HEK293T (cell line): ENCODE measurements around the gene COLGALT1.

Experiments used
- ARNT ChIP-seq: fragments of 450-650 bp; IDR thresholded peaks from 2 replicates; pipeline ENCODE4 v1.6.1; 2017; ENCODE audit warnings: mild to moderate bottlenecking
- BHLHE40 ChIP-seq: fragments of 450-650 bp; IDR thresholded peaks from 2 replicates; pipeline ENCODE4 v1.6.1; 2016; ENCODE audit warnings: mild to moderate bottlenecking, moderate library complexity, borderline replicate concordance
- ELF4 ChIP-seq: fragments of 450-650 bp; IDR thresholded peaks from 2 replicates; pipeline ENCODE4 v1.6.1; 2017; ENCODE audit warnings: antibody characterized with exemption
- FOXK2 ChIP-seq: fragments of 450-650 bp; IDR thresholded peaks from 2 replicates; pipeline ENCODE4 v1.6.1; 2016; ENCODE audit warnings: mild to moderate bottlenecking
- FOXM1 ChIP-seq: fragments of 450-650 bp; IDR thresholded peaks from 2 replicates; pipeline ENCODE4 v1.6.1; 2017; ENCODE audit warnings: mild to moderate bottlenecking, borderline replicate concordance
- HDGF ChIP-seq: fragments of 450-650 bp; IDR thresholded peaks from 2 replicates; pipeline ENCODE4 v1.6.1; 2017; ENCODE audit warnings: antibody characterized with exemption, borderline replicate concordance
- L3MBTL2 ChIP-seq: fragments of 450-650 bp; conservative IDR thresholded peaks from 2 replicates; pipeline ENCODE4 v1.6.1; 2016; ENCODE audit warnings: mild to moderate bottlenecking
- LEF1 ChIP-seq: fragments of 450-650 bp; IDR thresholded peaks from 2 replicates; pipeline ENCODE4 v1.6.1; 2017; ENCODE audit warnings: mild to moderate bottlenecking, borderline replicate concordance
- NFRKB ChIP-seq: fragments of 450-650 bp; IDR thresholded peaks from 2 replicates; pipeline ENCODE4 v1.6.1; 2016; ENCODE audit warnings: mild to moderate bottlenecking, moderate library complexity
- PKNOX1 ChIP-seq: fragments of 450-650 bp; IDR thresholded peaks from 2 replicates; pipeline ENCODE4 v1.6.1; 2016
- SUZ12 ChIP-seq: fragments of 450-650 bp; IDR thresholded peaks from 2 replicates; pipeline ENCODE4 v1.6.1; 2016; ENCODE audit warnings: mild to moderate bottlenecking
- TARDBP ChIP-seq: fragments of 450-650 bp; IDR thresholded peaks from 2 replicates; pipeline ENCODE4 v1.6.1; 2016
- ZNF384 ChIP-seq: fragments of 450-650 bp; IDR thresholded peaks from 2 replicates; pipeline ENCODE4 v1.6.1; 2016

GRCh38 chr19:17627921-17628320, 72.5 kb downstream of the COLGALT1 start:
- TF ChIP-seq PKNOX1 (no peak), L3MBTL2 (no peak), ELF4 (no peak), FOXM1 (no peak), SUZ12 (no peak), BHLHE40 (no peak), FOXK2 (no peak), NFRKB (no peak), ZNF384 (no peak), TARDBP (no peak), HDGF (no peak), ARNT (no peak), LEF1 (no peak)
